Measurements from ENCODE around the gene BCLAF1.

Gene BCLAF1

GRCh38 chr6:136323431-136324112, 33.9 kb upstream of the BCLAF1 start:
- no peak for TF ChIP-seq CTCF (IDR thresholded peaks at IDR 0.05; ENCODE audit: control insufficient read depth, insufficient read depth, low read depth, low read length, missing control alignments)
- no peak for DNase-seq (ENCODE audit: low read depth)
- no peak overlapping the region for H3K4me3 ChIP-seq (ENCODE audit: control insufficient read depth, low read depth, low read length)

DNA sequence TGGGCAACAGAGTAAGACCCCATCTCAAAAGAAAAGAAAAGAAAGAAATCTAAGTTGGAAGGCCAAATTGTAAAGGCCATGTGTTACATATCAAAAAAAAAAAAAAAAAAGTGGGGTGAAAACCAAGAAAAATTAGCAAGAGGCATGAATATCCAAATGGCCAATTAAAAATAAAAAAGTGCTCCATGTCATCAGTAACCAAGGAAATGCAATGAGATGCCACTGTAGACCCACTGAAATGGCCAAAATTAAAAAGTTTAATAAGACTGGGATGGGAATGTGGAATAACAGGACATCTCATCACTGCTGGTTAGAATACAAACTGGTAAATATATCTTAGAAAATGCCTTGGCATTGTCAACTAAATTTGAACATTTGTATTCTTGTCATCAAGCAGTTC, 30.1 kb upstream of the BCLAF1 start:
- no peak for TF ChIP-seq CTCF (IDR thresholded peaks at IDR 0.05; ENCODE audit: control insufficient read depth, insufficient read depth, low read depth, low read length, missing control alignments)
- H3K4me3 ChIP-seq (ENCODE audit: control insufficient read depth, low read depth, low read length) = no peak overlapping the region

DNA sequence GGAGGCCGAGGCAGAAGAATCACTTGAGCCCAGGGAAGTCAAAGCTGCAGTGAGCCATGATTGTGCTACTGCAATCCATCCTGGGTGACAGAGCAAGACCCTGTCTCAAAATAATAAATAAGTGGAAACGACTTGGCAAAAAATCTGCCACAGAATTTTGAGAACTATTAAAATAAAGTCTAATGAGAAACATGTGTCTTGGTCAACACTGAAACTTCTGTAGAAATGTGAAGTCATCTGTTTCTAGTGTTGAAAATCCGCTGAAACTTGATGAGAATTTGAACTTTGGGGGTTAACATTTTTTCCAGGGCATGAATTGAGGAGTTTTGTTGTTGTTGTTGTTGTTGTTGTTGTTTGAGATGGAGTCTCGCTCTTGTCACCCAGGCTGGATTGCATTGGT, 29.0 kb upstream of the BCLAF1 start:
- no peak for TF ChIP-seq CTCF (IDR thresholded peaks at IDR 0.05; ENCODE audit: control insufficient read depth, insufficient read depth, low read depth, low read length, missing control alignments)
- no peak for DNase-seq (ENCODE audit: low read depth)
- H3K4me3 ChIP-seq (ENCODE audit: control insufficient read depth, low read depth, low read length) = no peak overlapping the region

More for the DNA sequence above, 30.1 kb upstream of the BCLAF1 start:
- DNase-seq (ENCODE audit: low read depth) = no peak

DNA sequence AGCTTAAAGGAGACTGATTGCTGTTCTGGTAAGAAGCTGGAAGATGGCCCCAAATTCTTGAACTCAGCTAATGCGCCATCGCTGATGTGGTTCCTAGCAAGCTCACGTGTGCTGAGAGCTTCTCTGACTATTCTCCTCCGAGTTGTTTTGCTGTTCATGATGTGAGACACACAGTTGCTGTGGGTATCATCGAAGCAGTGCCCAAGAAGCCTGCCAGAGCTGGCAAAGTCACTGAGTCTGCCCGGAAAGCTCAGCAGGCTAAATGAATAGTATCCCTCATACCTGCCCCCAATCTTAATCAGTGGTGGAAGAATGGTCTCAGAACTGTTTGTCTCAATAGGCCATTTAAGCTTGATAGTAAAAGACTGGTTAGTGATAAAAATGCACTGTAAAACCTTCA, 28.3 kb upstream of the BCLAF1 start:
- DNase-seq (ENCODE audit: low read depth) = no peak
- H3K4me3 ChIP-seq (ENCODE audit: control insufficient read depth, low read depth, low read length) = no peak overlapping the region
- TF ChIP-seq CTCF (IDR thresholded peaks at IDR 0.05; ENCODE audit: control insufficient read depth, insufficient read depth, low read depth, low read length, missing control alignments) = no peak

GRCh38 chr6:136317021-136317694, 27.5 kb upstream of the BCLAF1 start:
- H3K4me3 ChIP-seq (ENCODE audit: control insufficient read depth, low read depth, low read length) = no peak overlapping the region
- DNase-seq (ENCODE audit: low read depth) = no peak

GRCh38 chr6:136315594-136315993, 25.9 kb upstream of the BCLAF1 start:
- H3K4me3 ChIP-seq (ENCODE audit: control insufficient read depth, low read depth, low read length) = no peak overlapping the region
- TF ChIP-seq CTCF (IDR thresholded peaks at IDR 0.05; ENCODE audit: control insufficient read depth, insufficient read depth, low read depth, low read length, missing control alignments) = no peak
- DNase-seq (ENCODE audit: low read depth) = no peak

More at GRCh38 chr6:136317021-136317694, 27.5 kb upstream of the BCLAF1 start:
- TF ChIP-seq CTCF (IDR thresholded peaks at IDR 0.05; ENCODE audit: control insufficient read depth, insufficient read depth, low read depth, low read length, missing control alignments) = peak; percentile 83

Measured in AG09309 (cell line).